ENCODE measurements around the gene ASS1. TPM values are rescaled to one million over a fixed set of nuclear protein-coding genes. Genes with fewer than 3 reads are reported as not detected.

The ASS1 gene
- polyA plus RNA-seq, 4 donors = 295 to 962 (median 408) TPM

GRCh38 chr9:130411566-130411915 is 33.2 kb upstream of the ASS1 start:
- H3K36me3 ChIP-seq (ENCODE audit: control insufficient read depth in 3 of 3, insufficient read depth in 2 of 3, low read depth in 1 of 3, low read length in 3 of 3) = peaks cover 0 to 26% (median 0%) of the 10 kb centered on the region in 3 donors
- FAIRE-seq = no peak
- WGBS, 3 donors = 46 to 58% (median 52%) methylated on average over 3 of the region's 3 CpGs
- H3K4me3 ChIP-seq (ENCODE audit: low read depth in 1 of 3, low read length in 3 of 3) = no peak overlapping the region
- peak overlapping the region in 1 of 3 donors; percentile 66 for H3K27ac ChIP-seq (ENCODE audit: low read depth in 1 of 3, low read length in 2 of 3)
- H3K9me3 ChIP-seq (ENCODE audit: control insufficient read depth in 2 of 2, insufficient read depth in 1 of 2, low read depth in 1 of 2, low read length in 1 of 2) = no peaks in the 10 kb centered on the region
- peaks cover 0 to 22% (median 0%) of the 10 kb centered on the region in 3 donors for H3K4me1 ChIP-seq (ENCODE audit: control insufficient read depth in 3 of 3, insufficient read depth in 2 of 3, low read depth in 1 of 3, low read length in 2 of 3)
- no peaks in the 10 kb centered on the region for H3K27me3 ChIP-seq (ENCODE audit: control insufficient read depth in 3 of 3, insufficient read depth in 3 of 3, low read length in 3 of 3)
- peak; percentile 27 to 61 for DNase-seq

- peak in 1 of 2 donors; percentile 16 for DNase-seq
- Histone ChIP-seq H3K36me3 (ENCODE audit: control insufficient read depth in 3 of 3, insufficient read depth in 2 of 3, low read depth in 1 of 3, low read length in 3 of 3) (peaks cover 0 to 20% (median 0%) of the 10 kb centered on the region in 3 donors), H3K27me3 (ENCODE audit: control insufficient read depth in 3 of 3, insufficient read depth in 3 of 3, low read length in 3 of 3) (no peaks in the 10 kb centered on the region), H3K9me3 (ENCODE audit: control insufficient read depth in 2 of 2, insufficient read depth in 1 of 2, low read depth in 1 of 2, low read length in 1 of 2) (peaks cover 0 to 3% of the 10 kb centered on the region in 2 donors), H3K4me3 (ENCODE audit: low read depth in 1 of 3, low read length in 3 of 3) (no peak overlapping the region), H3K27ac (ENCODE audit: low read depth in 1 of 3, low read length in 2 of 3) (no peak overlapping the region), H3K4me1 (ENCODE audit: control insufficient read depth in 3 of 3, insufficient read depth in 2 of 3, low read depth in 1 of 3, low read length in 2 of 3) (peaks cover 0 to 22% (median 0%) of the 10 kb centered on the region in 3 donors)
- 69 to 82% (median 74%) methylated on average over 12 of the region's 12 CpGs for WGBS, 3 donors
- no peak for FAIRE-seq
Observed at GRCh38 chr9:130414081-130414731, 30.6 kb upstream of the ASS1 start.

- WGBS, 3 donors = 59 to 72% (median 67%) methylated on average over 11 of the region's 11 CpGs
- DNase-seq = peak in 1 of 2 donors; percentile 39
- Histone ChIP-seq H3K36me3 (ENCODE audit: control insufficient read depth in 3 of 3, insufficient read depth in 2 of 3, low read depth in 1 of 3, low read length in 3 of 3) (peaks cover 0 to 15% (median 0%) of the 10 kb centered on the region in 3 donors), H3K4me3 (ENCODE audit: low read depth in 1 of 3, low read length in 3 of 3) (no peak overlapping the region), H3K27ac (ENCODE audit: low read depth in 1 of 3, low read length in 2 of 3) (peak overlapping the region in 1 of 3 donors; percentile 42), H3K9me3 (ENCODE audit: control insufficient read depth in 2 of 2, insufficient read depth in 1 of 2, low read depth in 1 of 2, low read length in 1 of 2) (peaks cover 0 to 3% of the 10 kb centered on the region in 2 donors), H3K4me1 (ENCODE audit: control insufficient read depth in 3 of 3, insufficient read depth in 2 of 3, low read depth in 1 of 3, low read length in 2 of 3) (peaks cover 0 to 22% (median 0%) of the 10 kb centered on the region in 3 donors), H3K27me3 (ENCODE audit: control insufficient read depth in 3 of 3, insufficient read depth in 3 of 3, low read length in 3 of 3) (no peaks in the 10 kb centered on the region)
- FAIRE-seq = no peak
Observed at GRCh38 chr9:130414910-130415746, 29.6 kb upstream of the ASS1 start.

GRCh38 chr9:130417602-130418001 is 27.2 kb upstream of the ASS1 start:
- H3K27ac ChIP-seq (ENCODE audit: low read depth in 1 of 3, low read length in 2 of 3) = no peak overlapping the region
- peaks cover 0 to 21% (median 0%) of the 10 kb centered on the region in 3 donors for H3K36me3 ChIP-seq (ENCODE audit: control insufficient read depth in 3 of 3, insufficient read depth in 2 of 3, low read depth in 1 of 3, low read length in 3 of 3)
- no peak for DNase-seq
- WGBS, 3 donors = 73 to 79% (median 76%) methylated on average over 5 of the region's 5 CpGs
- no peaks in the 10 kb centered on the region for H3K27me3 ChIP-seq (ENCODE audit: control insufficient read depth in 3 of 3, insufficient read depth in 3 of 3, low read length in 3 of 3)
- H3K9me3 ChIP-seq (ENCODE audit: control insufficient read depth in 2 of 2, insufficient read depth in 1 of 2, low read depth in 1 of 2, low read length in 1 of 2) = peaks cover 0 to 3% of the 10 kb centered on the region in 2 donors
- peaks cover 0 to 2% (median 0%) of the 10 kb centered on the region in 3 donors for H3K4me1 ChIP-seq (ENCODE audit: control insufficient read depth in 3 of 3, insufficient read depth in 2 of 3, low read depth in 1 of 3, low read length in 2 of 3)
- no peak for FAIRE-seq
- H3K4me3 ChIP-seq (ENCODE audit: low read depth in 1 of 3, low read length in 3 of 3) = no peak overlapping the region

- FAIRE-seq (no peak), DNase-seq (no peak)
- Histone ChIP-seq H3K36me3 (ENCODE audit: control insufficient read depth in 3 of 3, insufficient read depth in 2 of 3, low read depth in 1 of 3, low read length in 3 of 3) (peaks cover 0 to 32% (median 0%) of the 10 kb centered on the region in 3 donors), H3K27ac (ENCODE audit: low read depth in 1 of 3, low read length in 2 of 3) (no peak overlapping the region), H3K9me3 (ENCODE audit: control insufficient read depth in 2 of 2, insufficient read depth in 1 of 2, low read depth in 1 of 2, low read length in 1 of 2) (peaks cover 0 to 3% of the 10 kb centered on the region in 2 donors), H3K4me3 (ENCODE audit: low read depth in 1 of 3, low read length in 3 of 3) (no peak overlapping the region), H3K27me3 (ENCODE audit: control insufficient read depth in 3 of 3, insufficient read depth in 3 of 3, low read length in 3 of 3) (no peaks in the 10 kb centered on the region), H3K4me1 (ENCODE audit: control insufficient read depth in 3 of 3, insufficient read depth in 2 of 3, low read depth in 1 of 3, low read length in 2 of 3) (peaks cover 0 to 9% (median 0%) of the 10 kb centered on the region in 3 donors)
- WGBS, 3 donors = 90 to 93% (median 91%) methylated on average over 18 of the region's 18 CpGs
Observed at GRCh38 chr9:130418776-130419175, 26.0 kb upstream of the ASS1 start.

GRCh38 chr9:130419521-130420035 is 25.2 kb upstream of the ASS1 start:
- no peak overlapping the region for H3K4me3 ChIP-seq (ENCODE audit: low read depth in 1 of 3, low read length in 3 of 3)
- no peak for FAIRE-seq
- no peak overlapping the region for H3K27ac ChIP-seq (ENCODE audit: low read depth in 1 of 3, low read length in 2 of 3)
- peaks cover 0 to 31% (median 0%) of the 10 kb centered on the region in 3 donors for H3K36me3 ChIP-seq (ENCODE audit: control insufficient read depth in 3 of 3, insufficient read depth in 2 of 3, low read depth in 1 of 3, low read length in 3 of 3)
- DNase-seq = no peak
- H3K27me3 ChIP-seq (ENCODE audit: control insufficient read depth in 3 of 3, insufficient read depth in 3 of 3, low read length in 3 of 3) = no peaks in the 10 kb centered on the region
- WGBS, 3 donors = 79 to 93% (median 86%) methylated on average over 8 of the region's 8 CpGs
- peaks cover 0 to 3% of the 10 kb centered on the region in 2 donors for H3K9me3 ChIP-seq (ENCODE audit: control insufficient read depth in 2 of 2, insufficient read depth in 1 of 2, low read depth in 1 of 2, low read length in 1 of 2)
- H3K4me1 ChIP-seq (ENCODE audit: control insufficient read depth in 3 of 3, insufficient read depth in 2 of 3, low read depth in 1 of 3, low read length in 2 of 3) = peaks cover 0 to 14% (median 0%) of the 10 kb centered on the region in 3 donors

- H3K36me3 ChIP-seq (ENCODE audit: control insufficient read depth in 3 of 3, insufficient read depth in 2 of 3, low read depth in 1 of 3, low read length in 3 of 3) = peaks cover 0 to 33% (median 0%) of the 10 kb centered on the region in 3 donors
- H3K9me3 ChIP-seq (ENCODE audit: control insufficient read depth in 2 of 2, insufficient read depth in 1 of 2, low read depth in 1 of 2, low read length in 1 of 2) = peaks cover 0 to 3% of the 10 kb centered on the region in 2 donors
Observed at GRCh38 chr9:130421154-130421801, 23.5 kb upstream of the ASS1 start.

GRCh38 chr9:130421802-130422276 is 22.9 kb upstream of the ASS1 start:
- 72 to 79% (median 74%) methylated on average over 13 of the region's 13 CpGs for WGBS, 3 donors
- peaks cover 0 to 33% (median 0%) of the 10 kb centered on the region in 3 donors for H3K36me3 ChIP-seq (ENCODE audit: control insufficient read depth in 3 of 3, insufficient read depth in 2 of 3, low read depth in 1 of 3, low read length in 3 of 3)
- H3K9me3 ChIP-seq (ENCODE audit: control insufficient read depth in 2 of 2, insufficient read depth in 1 of 2, low read depth in 1 of 2, low read length in 1 of 2) = peaks cover 0 to 3% of the 10 kb centered on the region in 2 donors
- H3K27me3 ChIP-seq (ENCODE audit: control insufficient read depth in 3 of 3, insufficient read depth in 3 of 3, low read length in 3 of 3) = no peaks in the 10 kb centered on the region
- peaks cover 3 to 34% (median 7%) of the 10 kb centered on the region in 3 donors for H3K4me1 ChIP-seq (ENCODE audit: control insufficient read depth in 3 of 3, insufficient read depth in 2 of 3, low read depth in 1 of 3, low read length in 2 of 3)
- DNase-seq (no peak), FAIRE-seq (no peak)
- H3K4me3 ChIP-seq (ENCODE audit: low read depth in 1 of 3, low read length in 3 of 3) = no peak overlapping the region
- no peak overlapping the region for H3K27ac ChIP-seq (ENCODE audit: low read depth in 1 of 3, low read length in 2 of 3)

More at GRCh38 chr9:130421154-130421801, 23.5 kb upstream of the ASS1 start:
- no peak overlapping the region for H3K27ac ChIP-seq (ENCODE audit: low read depth in 1 of 3, low read length in 2 of 3)
- 72 to 73% (median 73%) methylated on average over 17 of the region's 17 CpGs for WGBS, 3 donors
- DNase-seq (no peak), FAIRE-seq (no peak)
- H3K4me1 ChIP-seq (ENCODE audit: control insufficient read depth in 3 of 3, insufficient read depth in 2 of 3, low read depth in 1 of 3, low read length in 2 of 3) = peaks cover 1 to 29% (median 5%) of the 10 kb centered on the region in 3 donors
- no peak overlapping the region for H3K4me3 ChIP-seq (ENCODE audit: low read depth in 1 of 3, low read length in 3 of 3)
- H3K27me3 ChIP-seq (ENCODE audit: control insufficient read depth in 3 of 3, insufficient read depth in 3 of 3, low read length in 3 of 3) = no peaks in the 10 kb centered on the region

Data from small intestine (tissue), 7 donors.